ENCODE data around the gene NOP58.

The NOP58 gene

DNA sequence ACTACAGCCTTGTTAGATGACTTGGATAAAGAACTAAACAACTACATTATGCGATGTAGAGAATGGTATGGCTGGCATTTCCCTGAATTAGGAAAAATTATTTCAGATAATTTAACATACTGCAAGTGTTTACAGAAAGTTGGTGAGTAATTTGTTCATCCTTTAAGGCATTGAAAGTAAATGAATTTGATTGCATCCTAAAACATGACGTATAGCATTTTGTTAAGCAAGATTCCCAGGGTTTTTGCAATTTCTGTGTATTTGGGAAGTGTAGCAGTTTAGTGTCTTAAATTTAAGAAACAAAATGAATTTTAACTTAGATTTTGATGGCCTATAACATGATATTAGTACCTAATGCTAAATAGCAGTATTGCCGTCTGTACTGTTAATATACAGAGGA, 24.8 kb downstream of the NOP58 start:
- Histone ChIP-seq H3K4me3 (ENCODE audit: low read length) (no peak overlapping the region), H3K4me1 (ENCODE audit: control insufficient read depth, low read length) (no peaks in the 10 kb centered on the region), H3K9me3 (ENCODE audit: control insufficient read depth, insufficient read depth, low read length) (no peaks in the 10 kb centered on the region), H3K27me3 (ENCODE audit: control insufficient read depth, low read length) (no peaks in the 10 kb centered on the region), H3K9me2 (replicated peaks; ENCODE audit: control insufficient read depth, low read length) (no peaks in the 10 kb centered on the region), H3K27ac (ENCODE audit: low read depth, low read length) (no peak overlapping the region), H3K79me2 (ENCODE audit: control insufficient read depth, low read length) (peaks cover 60% of the 10 kb centered on the region), H4K20me1 (ENCODE audit: control insufficient read depth, insufficient read depth, low read depth, low read length) (peaks cover 16% of the 10 kb centered on the region), H3K4me2 (ENCODE audit: low read length) (no peak overlapping the region), H3K36me3 (ENCODE audit: control insufficient read depth, low read length) (peaks cover 96% of the 10 kb centered on the region), H3F3A (ENCODE audit: control insufficient read depth, insufficient read depth) (peaks cover 18% of the 10 kb centered on the region)
- TF ChIP-seq EZH2phosphoT487 (IDR thresholded peaks at IDR 0.05; ENCODE audit: borderline replicate concordance, low read length): no peak
- TF ChIP-seq CTCF (IDR thresholded peaks at IDR 0.05; ENCODE audit: low read depth, low read length, poor library complexity, severe bottlenecking): no peak

- Histone ChIP-seq H3K27ac (ENCODE audit: low read depth, low read length) (no peak overlapping the region), H3K9me2 (replicated peaks; ENCODE audit: control insufficient read depth, low read length) (no peaks in the 10 kb centered on the region), H3F3A (ENCODE audit: control insufficient read depth, insufficient read depth) (peaks cover 18% of the 10 kb centered on the region), H3K9me3 (ENCODE audit: control insufficient read depth, insufficient read depth, low read length) (no peaks in the 10 kb centered on the region), H3K4me3 (ENCODE audit: low read length) (no peak overlapping the region), H3K4me2 (ENCODE audit: low read length) (no peak overlapping the region), H3K36me3 (ENCODE audit: control insufficient read depth, low read length) (peaks cover 97% of the 10 kb centered on the region), H3K27me3 (ENCODE audit: control insufficient read depth, low read length) (no peaks in the 10 kb centered on the region), H3K79me2 (ENCODE audit: control insufficient read depth, low read length) (peaks cover 56% of the 10 kb centered on the region), H4K20me1 (ENCODE audit: control insufficient read depth, insufficient read depth, low read depth, low read length) (peaks cover 13% of the 10 kb centered on the region), H3K4me1 (ENCODE audit: control insufficient read depth, low read length) (no peaks in the 10 kb centered on the region)
- TF ChIP-seq EZH2phosphoT487 (IDR thresholded peaks at IDR 0.05; ENCODE audit: borderline replicate concordance, low read length): no peak
- no peak for TF ChIP-seq CTCF (IDR thresholded peaks at IDR 0.05; ENCODE audit: low read depth, low read length, poor library complexity, severe bottlenecking)
Measured at GRCh38 chr2:202290970-202291369, 25.4 kb downstream of the NOP58 start.

GRCh38 chr2:202299712-202300111, 34.1 kb downstream of the NOP58 start:
- Histone ChIP-seq H3K4me2 (ENCODE audit: low read length) (no peak overlapping the region), H3K79me2 (ENCODE audit: control insufficient read depth, low read length) (peaks cover 13% of the 10 kb centered on the region), H3K27ac (ENCODE audit: low read depth, low read length) (no peak overlapping the region), H3K36me3 (ENCODE audit: control insufficient read depth, low read length) (peaks cover 96% of the 10 kb centered on the region), H3K27me3 (ENCODE audit: control insufficient read depth, low read length) (no peaks in the 10 kb centered on the region), H3K9me3 (ENCODE audit: control insufficient read depth, insufficient read depth, low read length) (no peaks in the 10 kb centered on the region), H3K4me1 (ENCODE audit: control insufficient read depth, low read length) (no peaks in the 10 kb centered on the region), H3K9me2 (replicated peaks; ENCODE audit: control insufficient read depth, low read length) (no peaks in the 10 kb centered on the region), H3K4me3 (ENCODE audit: low read length) (no peak overlapping the region), H4K20me1 (ENCODE audit: control insufficient read depth, insufficient read depth, low read depth, low read length) (peaks cover 5% of the 10 kb centered on the region; the same call in 1 of the 2 replicates), H3F3A (ENCODE audit: control insufficient read depth, insufficient read depth) (peaks cover 25% of the 10 kb centered on the region)
- TF ChIP-seq EZH2phosphoT487 (IDR thresholded peaks at IDR 0.05; ENCODE audit: borderline replicate concordance, low read length): no peak
- no peak for TF ChIP-seq CTCF (IDR thresholded peaks at IDR 0.05; ENCODE audit: low read depth, low read length, poor library complexity, severe bottlenecking)

Data from DOHH2 (cell line).